ENCODE results near the gene GLB1L. TPM values are rescaled to one million over a fixed set of nuclear protein-coding genes. Genes with fewer than 3 reads are reported as not detected.

The GLB1L gene
- total RNA-seq, 6 experiments from 2014 or later: 2.1 to 4.2 (median 2.8) TPM

- ATAC-seq (peak in 2 of 4 donors; percentile 52 to 61), DNase-seq (no peak)
- intact Hi-C loops (cut with DNase I): no loop called here
Observed at GRCh38 chr2:219278655-219279150, 33.5 kb upstream of the GLB1L start.

GRCh38 chr2:219277703-219278654, 32.7 kb upstream of the GLB1L start:
- H3K27me3 ChIP-seq: no peaks in the 10 kb centered on the region
- peak overlapping the region; percentile 95 to 100 (median 99) for H3K27ac ChIP-seq
- intact Hi-C loops (cut with DNase I): no loop called here
- no peaks in the 10 kb centered on the region for H3K9me3 ChIP-seq
- H3K4me1 ChIP-seq: peaks cover 0 to 15% (median 0%) of the 10 kb centered on the region in 4 donors
- DNase-seq (peak; percentile 74 to 85 (median 84)), ATAC-seq (peak; percentile 60 to 71 (median 68))
- peak overlapping the region in 1 of 3 donors; percentile 28 for H3K4me3 ChIP-seq
- WGBS (ENCODE audit: insufficient coverage, low coverage, low lambda C conversion rate, missing lambda C conversion rate): 36% methylated on average over 19 of the region's 25 CpGs
- TF ChIP-seq POLR2A (IDR thresholded peaks at IDR 0.05) (no peak), CTCF (IDR thresholded peaks at IDR 0.05) (peak; percentile 87 to 99 (median 98))
- peaks cover 0 to 23% (median 2%) of the 10 kb centered on the region in 4 donors for H3K36me3 ChIP-seq

More at GRCh38 chr2:219278655-219279150, 33.5 kb upstream of the GLB1L start:
- H3K36me3 ChIP-seq: peaks cover 0 to 28% (median 5%) of the 10 kb centered on the region in 4 donors
- H3K4me1 ChIP-seq: peaks cover 0 to 15% (median 0%) of the 10 kb centered on the region in 4 donors
- TF ChIP-seq POLR2A (IDR thresholded peaks at IDR 0.05) (no peak), CTCF (IDR thresholded peaks at IDR 0.05) (no peak)
- H3K4me3 ChIP-seq: peak overlapping the region; percentile 48 to 93 (median 75)
- peak overlapping the region; percentile 95 to 100 (median 99) for H3K27ac ChIP-seq
- 12% methylated on average over 8 of the region's 9 CpGs for WGBS (ENCODE audit: insufficient coverage, low coverage, low lambda C conversion rate, missing lambda C conversion rate)
- no peaks in the 10 kb centered on the region for H3K9me3 ChIP-seq
- H3K27me3 ChIP-seq: no peaks in the 10 kb centered on the region

GRCh38 chr2:219274361-219274921, 29.2 kb upstream of the GLB1L start:
- intact Hi-C loops (cut with DNase I): no loop called here
- no peak for ATAC-seq
- Histone ChIP-seq H3K27me3 (no peaks in the 10 kb centered on the region), H3K9me3 (no peaks in the 10 kb centered on the region), H3K4me3 (no peak overlapping the region), H3K27ac (no peak overlapping the region), H3K36me3 (no peaks in the 10 kb centered on the region), H3K4me1 (peaks cover 0 to 21% (median 4%) of the 10 kb centered on the region in 4 donors)
- DNase-seq: no peak
- TF ChIP-seq CTCF (IDR thresholded peaks at IDR 0.05) (no peak), POLR2A (IDR thresholded peaks at IDR 0.05) (no peak)
- WGBS (ENCODE audit: insufficient coverage, low coverage, low lambda C conversion rate, missing lambda C conversion rate): 33% methylated on average over 1 of the region's 6 CpGs

DNA sequence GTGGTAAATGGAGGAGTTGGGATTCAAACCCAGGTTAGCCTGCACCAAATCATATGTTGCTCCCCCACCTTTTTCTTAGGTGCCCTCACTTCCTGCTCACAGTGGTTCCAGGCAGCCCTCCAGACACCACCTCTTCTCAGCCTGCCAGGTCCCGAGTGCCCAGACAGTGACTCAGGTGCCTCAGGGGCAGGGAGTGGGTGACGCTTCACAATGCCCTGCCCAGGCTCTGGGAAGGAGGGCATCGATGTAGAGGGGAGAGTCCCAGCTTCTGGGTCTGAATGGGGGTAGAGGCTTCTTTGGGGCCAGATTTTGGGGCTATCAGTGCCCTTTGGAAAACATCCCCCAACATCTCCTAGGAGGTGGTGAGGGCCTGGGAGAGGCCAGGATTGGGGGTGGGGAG, 28.7 kb upstream of the GLB1L start:
- no peaks in the 10 kb centered on the region for H3K9me3 ChIP-seq
- no peak overlapping the region for H3K4me3 ChIP-seq
- ATAC-seq (no peak), DNase-seq (no peak)
- H3K27ac ChIP-seq: no peak overlapping the region
- WGBS (ENCODE audit: insufficient coverage, low coverage, low lambda C conversion rate, missing lambda C conversion rate): 29% methylated on average over 1 of the region's 3 CpGs
- H3K36me3 ChIP-seq: no peaks in the 10 kb centered on the region
- TF ChIP-seq POLR2A (IDR thresholded peaks at IDR 0.05): no peak
- no peak for TF ChIP-seq CTCF (IDR thresholded peaks at IDR 0.05)
- H3K27me3 ChIP-seq: no peaks in the 10 kb centered on the region
- intact Hi-C loops (cut with DNase I): no loop called here
- peaks cover 0 to 26% (median 7%) of the 10 kb centered on the region in 4 donors for H3K4me1 ChIP-seq

Measured in right lobe of liver (tissue), 6 donors.